IMR-90 (cell line): ENCODE measurements around the gene HES4.

ENCODE experiments used
- BHLHE40 ChIP-seq: fragments of 150-350 bp; IDR thresholded peaks from 2 replicates; pipeline ENCODE4 v1.6.1; 2016; ENCODE audit warnings: mild to moderate bottlenecking, low read depth, low read length
- CEBPB ChIP-seq: IDR thresholded peaks from 2 replicates; pipeline ENCODE4 v1.6.1; 2012; ENCODE audit warnings: low read depth, low read length, improper control_type of control experiment
- CHD1 ChIP-seq: IDR thresholded peaks from 2 replicates; pipeline ENCODE4 v1.6.1; 2012; ENCODE audit warnings: low read depth, low read length, improper control_type of control experiment
- CTCF ChIP-seq: conservative IDR thresholded peaks from 2 replicates; pipeline ENCODE4 v1.5.1; 2012; ENCODE audit warnings: mild to moderate bottlenecking, low read depth, low read length, improper control_type of control experiment
- FOS ChIP-seq: fragments of 150-350 bp; IDR thresholded peaks from 2 replicates; pipeline ENCODE4 v1.6.1; 2016; ENCODE audit warnings: low read depth, low read length
- MAFK ChIP-seq: IDR thresholded peaks from 2 replicates; pipeline ENCODE4 v1.6.1; 2012; ENCODE audit warnings: low read depth, low read length, improper control_type of control experiment
- MAZ ChIP-seq: IDR thresholded peaks from 2 replicates; pipeline ENCODE4 v1.6.1; 2012; ENCODE audit warnings: low read depth, mild to moderate bottlenecking, low read length, improper control_type of control experiment, moderate library complexity, borderline replicate concordance
- MXI1 ChIP-seq: IDR thresholded peaks from 2 replicates; pipeline ENCODE4 v1.6.1; 2012; ENCODE audit warnings: low read depth, mild to moderate bottlenecking, low read length, moderate library complexity, borderline replicate concordance
- POLR2A ChIP-seq: IDR thresholded peaks from 2 replicates; pipeline ENCODE4 v1.6.1; 2012; ENCODE audit warnings: mild to moderate bottlenecking, low read depth, low read length
- RAD21 ChIP-seq: IDR thresholded peaks from 2 replicates; pipeline ENCODE4 v1.6.1; 2012; ENCODE audit warnings: low read length, improper control_type of control experiment
- SMC3 ChIP-seq: fragments of 150-350 bp; IDR thresholded peaks from 2 replicates; pipeline ENCODE4 v1.6.1; 2016; ENCODE audit warnings: low read depth, mild to moderate bottlenecking, antibody characterized with exemption, low read length, moderate library complexity
- USF2 ChIP-seq: fragments of 150-350 bp; IDR thresholded peaks from 2 replicates; pipeline ENCODE4 v1.6.1; 2017; ENCODE audit warnings: mild to moderate bottlenecking, antibody characterized with exemption, low read length, low read depth

DNA sequence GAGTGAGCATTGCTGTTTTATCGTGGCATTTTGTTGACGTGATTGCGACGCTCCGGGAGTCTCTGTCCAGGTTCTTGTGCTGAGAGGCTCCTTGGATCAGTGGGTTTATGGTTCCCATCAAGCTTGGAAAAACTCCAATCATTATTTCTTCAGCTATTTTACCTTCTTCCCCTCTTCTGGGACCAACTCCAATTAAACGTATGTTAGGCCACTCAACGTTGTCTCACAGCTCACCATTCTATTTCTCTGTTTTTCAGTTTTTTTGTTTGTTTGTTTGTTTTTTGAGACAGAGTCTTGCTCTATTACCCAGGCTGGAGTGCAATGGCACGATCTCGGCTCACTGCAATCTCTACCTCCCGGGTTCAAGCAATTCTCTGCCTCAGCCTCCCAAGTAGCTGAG lies 8.0 kb downstream of the HES4 start:
- no peak for TF ChIP-seq CTCF
- peak; percentile 29; the same call in 1 of the 2 replicates for TF ChIP-seq POLR2A
- TF ChIP-seq CEBPB, result no peak
- no peak for TF ChIP-seq FOS
- TF ChIP-seq SMC3, result no peak
- no peak for TF ChIP-seq RAD21
- no peak for TF ChIP-seq BHLHE40
- no peak for TF ChIP-seq USF2
- TF ChIP-seq MAZ, result no peak
- no peak for TF ChIP-seq MAFK
- TF ChIP-seq MXI1, result no peak
- no peak for TF ChIP-seq CHD1
